Esophagus squamous epithelium (tissue), 5 donors: ENCODE data around the gene RFLNA. TPM values are rescaled to one million over a fixed set of nuclear protein-coding genes. Genes with fewer than 3 reads are reported as not detected.

Experiments used
- DNase-seq: peaks from one replicate; lab custom pipeline; 2025; lab: John Stamatoyannopoulos, UW
- H3K27ac ChIP-seq, 4 donors: fragments of 200-600 bp; sonication (generic); one replicate each; pipeline ENCODE4 v1.5.1; 2016 to 2019; ENCODE audit warnings: mild to moderate bottlenecking in 1 of 4
- H3K27me3 ChIP-seq, 4 donors: fragments of 200-600 bp; sonication (generic); 1 replicate in 3 of 4; 2 replicates in 1 of 4; pipeline versions ENCODE4 v1.5.1 to v1.6.0; 2017 to 2021; ENCODE audit warnings: antibody characterized with exemption in 1 of 4
- H3K36me3 ChIP-seq, 3 donors: fragments of 200-600 bp; sonication (generic); one replicate each; pipeline ENCODE4 v1.5.1; 2016 to 2019
- H3K4me1 ChIP-seq, 3 donors: fragments of 200-600 bp; sonication (generic); one replicate each; pipeline ENCODE4 v1.5.1; 2017 to 2019
- H3K4me3 ChIP-seq, 4 donors: fragments of 200-600 bp; sonication (generic); 1 replicate in 3 of 4; 2 replicates in 1 of 4; pipeline ENCODE4 v1.5.1; 2016 to 2019; ENCODE audit warnings: mild to moderate bottlenecking in 2 of 4, moderate library complexity in 1 of 4
- H3K9me3 ChIP-seq, 3 donors: fragments of 200-600 bp; sonication (generic); one replicate each; pipeline ENCODE4 v1.5.1; 2016 to 2019
- CTCF ChIP-seq, 6 experiments: fragments of 450-650 bp in 4 of 6; fragments of 200-600 bp in 2 of 6; sonication (generic) in 2 of 6; IDR thresholded peaks; one replicate each; pipeline ENCODE4 v1.5.1; 2016 to 2019; ENCODE audit warnings: antibody characterized with exemption in 6 of 6, mild to moderate bottlenecking in 4 of 6, moderate library complexity in 4 of 6
- POLR2A ChIP-seq, 4 donors: fragments of 450-650 bp; IDR thresholded peaks; one replicate each; pipeline ENCODE4 v1.6.1; 2017; ENCODE audit warnings: antibody characterized with exemption in 4 of 4, mild to moderate bottlenecking in 4 of 4, moderate library complexity in 3 of 4
- WGBS, 2 donors: methylation state at CpG; one replicate each; pipeline ENCODE4 v1.1.5; 2018; 5-methylcytosine and 5-hydroxymethylcytosine counted together
- intact Hi-C: fragments of 100-400 bp; cut with DNase I; formaldehyde crosslinking; loops from one replicate; pipeline ENCODE4 v1.15.0; 2022
- total RNA-seq, 4 donors: library from RNA; depleted of rRNA; stranded (reverse); fragments of >200 nt; gene quantifications; one replicate each; pipeline ENCODE4 v1.1.0, GENCODE V29; 2016
- donor health status: DM: yes; HTN: yes; CAD: no.

RFLNA gene
- total RNA-seq, 4 donors from 2014 or later: 0.23 to 0.57 (median 0.45) TPM; not detected in 1

GRCh38 chr12:124334266-124334665 is 39.4 kb downstream of the RFLNA start:
- H3K4me3 ChIP-seq: no peak overlapping the region
- no peaks in the 10 kb centered on the region for H3K9me3 ChIP-seq
- no peak for DNase-seq
- no peaks in the 10 kb centered on the region for H3K27me3 ChIP-seq
- no peak overlapping the region for H3K27ac ChIP-seq
- peaks cover 55 to 100% (median 68%) of the 10 kb centered on the region in 3 donors for H3K36me3 ChIP-seq
- 100% methylated on average over 1 to 2 of the region's 16 CpGs for WGBS, 2 donors
- intact Hi-C loops: no loop called here
- TF ChIP-seq CTCF (IDR thresholded peaks at IDR 0.05) (no peak), POLR2A (IDR thresholded peaks at IDR 0.05) (no peak)
- H3K4me1 ChIP-seq: no peaks in the 10 kb centered on the region

GRCh38 chr12:124334976-124335375 is 40.1 kb downstream of the RFLNA start:
- Histone ChIP-seq H3K27ac (no peak overlapping the region), H3K36me3 (peaks cover 49 to 99% (median 71%) of the 10 kb centered on the region in 3 donors), H3K4me3 (no peak overlapping the region), H3K27me3 (no peaks in the 10 kb centered on the region), H3K9me3 (no peaks in the 10 kb centered on the region), H3K4me1 (no peaks in the 10 kb centered on the region)
- no peak for DNase-seq
- WGBS, 2 donors: no CpG with 5 or more reads among the region's 14 CpGs
- TF ChIP-seq CTCF (IDR thresholded peaks at IDR 0.05) (no peak), POLR2A (IDR thresholded peaks at IDR 0.05) (no peak)
- intact Hi-C loops: no loop called here

GRCh38 chr12:124335426-124336183 is 40.7 kb downstream of the RFLNA start:
- H3K4me3 ChIP-seq: no peak overlapping the region
- H3K36me3 ChIP-seq: peaks cover 49 to 99% (median 71%) of the 10 kb centered on the region in 3 donors
- intact Hi-C loops: no loop called here
- 82 to 87% methylated on average over 5 to 8 of the region's 21 CpGs for WGBS, 2 donors
- no peaks in the 10 kb centered on the region for H3K27me3 ChIP-seq
- no peaks in the 10 kb centered on the region for H3K4me1 ChIP-seq
- no peak for TF ChIP-seq POLR2A (IDR thresholded peaks at IDR 0.05)
- no peak for TF ChIP-seq CTCF (IDR thresholded peaks at IDR 0.05)
- DNase-seq: no peak
- H3K27ac ChIP-seq: no peak overlapping the region
- no peaks in the 10 kb centered on the region for H3K9me3 ChIP-seq

GRCh38 chr12:124336184-124336437 is 41.2 kb downstream of the RFLNA start:
- 60 to 100% methylated on average over 1 of the region's 12 CpGs for WGBS, 2 donors
- no peak for DNase-seq
- TF ChIP-seq CTCF (IDR thresholded peaks at IDR 0.05): no peak
- TF ChIP-seq POLR2A (IDR thresholded peaks at IDR 0.05): no peak
- intact Hi-C loops: no loop called here
- Histone ChIP-seq H3K27me3 (no peaks in the 10 kb centered on the region), H3K4me3 (no peak overlapping the region), H3K9me3 (no peaks in the 10 kb centered on the region), H3K4me1 (no peaks in the 10 kb centered on the region), H3K36me3 (peaks cover 51 to 99% (median 70%) of the 10 kb centered on the region in 3 donors), H3K27ac (no peak overlapping the region)

- no peaks in the 10 kb centered on the region for H3K9me3 ChIP-seq
- H3K27me3 ChIP-seq: no peaks in the 10 kb centered on the region
- DNase-seq: no peak
- no peak overlapping the region for H3K4me3 ChIP-seq
- no peaks in the 10 kb centered on the region for H3K4me1 ChIP-seq
- intact Hi-C loops: no loop called here
- TF ChIP-seq POLR2A (IDR thresholded peaks at IDR 0.05): no peak
- no peak for TF ChIP-seq CTCF (IDR thresholded peaks at IDR 0.05)
- H3K27ac ChIP-seq: no peak overlapping the region
- WGBS, 2 donors: 85 to 91% methylated on average over 17 to 25 of the region's 40 CpGs
- H3K36me3 ChIP-seq: peaks cover 54 to 99% (median 68%) of the 10 kb centered on the region in 3 donors
Observed at GRCh38 chr12:124336742-124337520, 42.0 kb downstream of the RFLNA start.
